Skeletal muscle tissue (tissue), 4 donors: Measurements from ENCODE around the gene IL12B. TPM values are rescaled to one million over a fixed set of nuclear protein-coding genes. Genes with fewer than 3 reads are reported as not detected.

Source experiments
- H3K27ac ChIP-seq: one replicate; pipeline ENCODE4 v1.7.0; 2013; ENCODE audit warnings: mild to moderate bottlenecking, low read depth, low read length, inconsistent platforms
- H3K27me3 ChIP-seq, 3 donors: one replicate each; pipeline ENCODE4 v1.7.0; 2013; ENCODE audit warnings: low read length in 3 of 3; ENCODE audit not compliant: control insufficient read depth in 3 of 3, insufficient read depth in 3 of 3
- H3K36me3 ChIP-seq, 3 donors: one replicate each; pipeline ENCODE4 v1.7.0; 2013; ENCODE audit warnings: low read length in 3 of 3; ENCODE audit not compliant: control insufficient read depth in 3 of 3, insufficient read depth in 3 of 3
- H3K4me1 ChIP-seq, 3 donors: one replicate each; pipeline ENCODE4 v1.7.0; 2013; ENCODE audit warnings: low read length in 3 of 3, mild to moderate bottlenecking in 3 of 3; ENCODE audit not compliant: control insufficient read depth in 3 of 3, insufficient read depth in 3 of 3
- H3K4me3 ChIP-seq, 3 donors: one replicate each; pipeline ENCODE4 v1.7.0; 2013; ENCODE audit warnings: low read length in 3 of 3
- H3K9ac ChIP-seq, 3 donors: one replicate each; pipeline ENCODE4 v1.7.0; 2013; ENCODE audit warnings: low read length in 3 of 3, mild to moderate bottlenecking in 3 of 3, moderate library complexity in 2 of 3, low read depth in 1 of 3
- H3K9me3 ChIP-seq, 3 donors: one replicate each; pipeline ENCODE4 v1.7.0; 2013; ENCODE audit warnings: low read length in 3 of 3; ENCODE audit not compliant: control insufficient read depth in 3 of 3
- total RNA-seq: library from RNA; depleted of rRNA; stranded (reverse); fragments of >200 nt; gene quantifications from one replicate; pipeline ENCODE4 v1.2.3, GENCODE V29; 2014
- donor health status: Osteomylitis.

The IL12B gene
- total RNA-seq, 1 donor from 2014 or later: not detected

DNA sequence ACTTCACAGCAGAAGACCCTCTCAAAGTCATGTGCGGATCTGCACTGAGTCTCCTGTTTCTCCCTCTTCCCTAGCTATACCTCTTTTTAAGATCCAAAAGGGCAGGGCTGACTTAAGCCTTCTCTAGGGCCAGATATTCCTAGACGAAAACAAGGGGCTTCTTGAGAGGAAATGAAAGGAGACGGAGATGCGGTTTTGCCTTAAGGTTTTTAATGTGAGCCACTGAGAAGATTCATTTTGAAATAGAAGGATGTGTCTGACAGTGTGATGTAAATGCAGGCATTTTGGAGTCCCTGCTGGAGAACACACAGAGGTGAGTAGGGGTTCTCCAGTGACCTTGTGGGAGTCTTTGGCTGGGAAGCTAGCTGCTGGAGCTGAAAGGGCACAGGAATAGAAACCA, 15.6 kb upstream of the IL12B start:
- Histone ChIP-seq H3K27me3 (peaks cover 0 to 5% (median 0%) of the 10 kb centered on the region in 3 donors), H3K4me1 (peaks cover 0 to 4% (median 0%) of the 10 kb centered on the region in 3 donors), H3K9me3 (peaks cover 0 to 6% (median 0%) of the 10 kb centered on the region in 3 donors), H3K36me3 (no peaks in the 10 kb centered on the region), H3K27ac (no peak overlapping the region), H3K9ac (no peak overlapping the region), H3K4me3 (no peak overlapping the region)

DNA sequence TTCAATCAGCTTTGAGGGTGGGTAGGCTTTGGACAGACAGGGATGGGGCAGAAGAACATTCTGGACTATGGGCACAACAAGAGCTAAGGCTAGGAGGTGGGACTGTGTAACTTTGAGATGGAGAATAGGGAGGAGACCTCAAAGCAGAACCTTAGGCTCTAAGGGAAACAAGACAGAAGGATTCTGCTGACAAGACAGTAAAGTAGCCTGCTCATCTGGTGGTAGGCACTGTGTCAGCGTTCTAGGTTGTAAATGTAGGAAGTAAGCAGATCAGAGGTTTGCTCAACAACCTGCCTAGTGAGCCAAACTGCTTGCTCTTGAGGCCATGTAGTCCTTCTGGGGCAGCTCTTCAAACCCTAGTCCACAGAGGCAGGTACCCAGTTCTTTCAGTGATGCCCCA, 15.0 kb upstream of the IL12B start:
- H3K4me3 ChIP-seq: no peak overlapping the region
- peaks cover 0 to 4% (median 0%) of the 10 kb centered on the region in 3 donors for H3K4me1 ChIP-seq
- H3K9me3 ChIP-seq: peaks cover 0 to 6% (median 0%) of the 10 kb centered on the region in 3 donors
- H3K9ac ChIP-seq: no peak overlapping the region
- H3K27me3 ChIP-seq: peaks cover 0 to 5% (median 0%) of the 10 kb centered on the region in 3 donors
- H3K36me3 ChIP-seq: no peaks in the 10 kb centered on the region
- no peak overlapping the region for H3K27ac ChIP-seq

DNA sequence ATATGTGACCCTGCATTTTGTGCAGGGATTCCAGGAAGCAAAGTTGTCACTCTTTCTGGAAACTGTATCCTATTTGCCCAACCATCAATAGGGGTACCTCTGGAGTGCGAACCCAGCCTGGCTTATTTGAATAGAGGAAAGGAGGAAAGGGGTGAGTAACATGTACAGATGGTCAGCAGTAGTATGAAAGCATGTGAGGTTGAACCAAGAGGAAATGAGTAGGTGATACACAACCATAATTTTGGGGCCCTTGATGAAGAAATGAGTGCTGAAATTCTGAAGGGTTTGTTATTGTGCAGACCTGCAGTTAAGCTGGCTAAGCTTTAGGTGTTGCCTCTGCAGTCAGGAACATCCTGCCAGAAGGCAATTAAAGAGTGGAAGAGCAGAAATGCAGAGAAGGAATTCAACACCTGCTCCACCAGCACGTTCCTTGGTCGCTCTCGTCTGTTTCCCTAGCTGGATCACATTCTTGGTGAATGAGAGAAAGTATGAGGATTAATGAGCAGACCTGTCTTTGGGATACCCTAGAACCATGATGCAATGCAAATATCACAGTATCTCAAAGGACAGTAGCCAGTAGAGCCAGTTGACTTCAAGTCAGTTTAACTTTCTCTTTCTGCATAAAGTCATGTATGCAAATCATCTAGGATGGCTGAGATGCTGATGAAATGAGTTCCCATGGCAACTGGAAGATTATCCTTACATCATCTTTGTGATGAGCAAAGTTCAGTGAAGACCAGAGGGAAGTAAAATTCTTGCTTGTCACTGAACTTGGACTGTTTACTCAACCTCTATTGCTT, 13.2 kb upstream of the IL12B start:
- H3K27me3 ChIP-seq: peaks cover 0 to 5% (median 0%) of the 10 kb centered on the region in 3 donors
- H3K36me3 ChIP-seq: no peaks in the 10 kb centered on the region
- no peak overlapping the region for H3K9ac ChIP-seq
- no peak overlapping the region for H3K4me3 ChIP-seq
- peaks cover 0 to 4% (median 0%) of the 10 kb centered on the region in 3 donors for H3K4me1 ChIP-seq
- peaks cover 0 to 6% (median 0%) of the 10 kb centered on the region in 3 donors for H3K9me3 ChIP-seq
- no peak overlapping the region for H3K27ac ChIP-seq

DNA sequence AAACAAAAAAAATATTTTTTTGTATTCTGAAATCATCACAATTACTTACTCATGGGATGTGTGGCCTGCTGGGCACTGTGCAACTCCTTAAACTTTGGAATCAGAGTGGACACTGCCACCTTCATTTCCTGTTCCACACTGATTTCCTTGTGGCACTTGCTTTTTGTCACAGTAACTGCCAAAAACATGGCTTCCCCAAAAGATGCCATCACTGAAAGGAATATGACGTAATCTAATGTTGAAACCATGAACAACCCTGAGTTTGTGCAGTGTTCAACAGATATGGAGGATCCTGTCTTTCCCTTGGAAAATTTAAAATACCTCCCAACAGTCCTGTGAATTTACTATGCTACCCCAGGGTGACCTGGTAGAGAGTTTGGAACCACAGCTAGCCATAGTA, 12.6 kb upstream of the IL12B start:
- H3K9ac ChIP-seq: no peak overlapping the region
- no peak overlapping the region for H3K27ac ChIP-seq
- peaks cover 0 to 4% (median 0%) of the 10 kb centered on the region in 3 donors for H3K4me1 ChIP-seq
- H3K9me3 ChIP-seq: peaks cover 0 to 6% (median 0%) of the 10 kb centered on the region in 3 donors
- no peak overlapping the region for H3K4me3 ChIP-seq
- peaks cover 0 to 5% (median 0%) of the 10 kb centered on the region in 3 donors for H3K27me3 ChIP-seq
- no peaks in the 10 kb centered on the region for H3K36me3 ChIP-seq

DNA sequence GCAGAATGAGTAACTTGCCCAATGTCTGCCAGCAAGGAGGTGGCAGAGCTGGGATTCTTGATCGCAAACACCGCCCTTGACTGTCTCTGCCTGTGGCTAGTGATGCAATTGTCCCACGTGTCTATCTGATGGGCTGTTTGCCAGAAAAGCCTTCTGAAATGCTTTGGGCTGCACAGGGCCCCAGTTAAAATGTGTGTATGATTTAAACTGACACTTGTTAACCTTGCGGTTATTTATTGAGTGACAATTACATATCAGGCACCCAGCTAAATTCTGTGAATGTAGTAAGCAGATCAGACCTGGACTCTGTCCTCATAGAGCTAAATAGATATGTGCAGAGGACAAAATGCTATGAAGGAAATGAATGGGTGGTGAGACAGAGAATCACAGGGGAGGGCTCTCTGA, 11.6 kb upstream of the IL12B start:
- Histone ChIP-seq H3K4me3 (no peak overlapping the region), H3K9me3 (peaks cover 0 to 6% (median 0%) of the 10 kb centered on the region in 3 donors), H3K36me3 (no peaks in the 10 kb centered on the region), H3K9ac (no peak overlapping the region), H3K27me3 (peaks cover 0 to 5% (median 0%) of the 10 kb centered on the region in 3 donors), H3K27ac (no peak overlapping the region), H3K4me1 (peaks cover 0 to 4% (median 0%) of the 10 kb centered on the region in 3 donors)

DNA sequence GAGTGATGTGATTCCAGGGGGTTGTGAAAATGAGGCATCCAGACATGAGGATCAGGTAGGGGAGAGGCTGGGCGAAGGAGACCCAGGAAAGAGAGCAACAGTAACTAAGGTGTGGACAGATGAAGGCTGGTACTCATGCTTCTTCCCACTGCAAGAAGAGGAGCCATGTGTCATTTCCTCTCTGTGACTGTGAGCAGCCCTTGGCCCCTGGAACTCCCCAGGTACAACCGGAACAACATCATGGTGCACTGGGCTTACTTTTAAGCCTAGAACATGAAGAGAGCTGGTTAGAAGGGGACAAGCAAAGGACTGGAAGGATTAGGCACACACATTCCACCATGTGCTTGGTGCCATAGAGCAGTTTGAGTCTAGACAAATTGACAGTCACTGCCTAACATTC, 10.9 kb upstream of the IL12B start:
- H3K4me3 ChIP-seq: no peak overlapping the region
- no peak overlapping the region for H3K9ac ChIP-seq
- H3K27me3 ChIP-seq: peaks cover 0 to 5% (median 0%) of the 10 kb centered on the region in 3 donors
- H3K27ac ChIP-seq: no peak overlapping the region
- H3K36me3 ChIP-seq: no peaks in the 10 kb centered on the region
- peaks cover 0 to 4% (median 0%) of the 10 kb centered on the region in 3 donors for H3K4me1 ChIP-seq
- peaks cover 0 to 6% (median 0%) of the 10 kb centered on the region in 3 donors for H3K9me3 ChIP-seq

DNA sequence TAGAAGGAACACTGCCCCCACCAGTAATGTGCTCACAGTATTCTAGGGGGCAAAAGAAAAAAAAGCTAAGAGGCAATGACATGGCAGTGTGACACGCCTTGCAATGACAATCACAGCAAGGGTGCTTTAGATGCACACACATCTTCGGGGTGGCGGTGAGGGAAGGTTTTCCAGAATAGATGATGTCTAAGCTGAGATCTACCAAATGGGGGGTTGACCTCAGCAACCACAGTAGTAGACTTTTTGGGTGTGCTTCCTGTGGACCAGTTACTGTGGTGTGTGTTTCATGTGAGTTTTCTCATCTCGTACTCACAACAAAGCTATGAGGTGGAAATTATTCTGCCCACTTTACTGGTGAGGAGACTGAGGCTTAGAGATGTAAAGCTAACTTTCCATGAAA, 10.2 kb upstream of the IL12B start:
- Histone ChIP-seq H3K9ac (no peak overlapping the region), H3K27ac (no peak overlapping the region), H3K9me3 (peaks cover 0 to 6% (median 0%) of the 10 kb centered on the region in 3 donors), H3K36me3 (no peaks in the 10 kb centered on the region), H3K27me3 (peaks cover 0 to 1% (median 0%) of the 10 kb centered on the region in 3 donors), H3K4me1 (peaks cover 0 to 4% (median 0%) of the 10 kb centered on the region in 3 donors), H3K4me3 (no peak overlapping the region)

DNA sequence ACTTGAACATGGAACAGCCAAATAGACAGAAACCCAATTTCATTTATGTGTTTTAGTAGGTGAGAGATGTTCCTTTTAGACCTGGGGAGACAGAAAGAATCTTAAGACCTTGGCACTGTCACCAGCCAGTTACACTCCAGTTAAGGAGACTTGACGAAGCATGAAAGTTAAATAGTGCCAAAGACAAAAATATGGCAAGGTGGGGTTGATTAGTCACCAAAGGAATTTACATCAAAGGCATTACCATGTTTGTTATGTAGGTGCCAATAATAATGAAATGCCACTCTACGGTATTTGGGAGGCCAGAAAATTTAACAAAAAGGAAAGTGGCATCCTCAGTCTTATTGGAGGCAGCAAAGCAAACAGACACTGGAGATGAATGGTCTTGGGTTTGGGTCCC, 9.2 kb upstream of the IL12B start:
- Histone ChIP-seq H3K4me1 (peaks cover 0 to 4% (median 0%) of the 10 kb centered on the region in 3 donors), H3K27me3 (no peaks in the 10 kb centered on the region), H3K4me3 (no peak overlapping the region), H3K36me3 (no peaks in the 10 kb centered on the region), H3K27ac (no peak overlapping the region), H3K9ac (no peak overlapping the region), H3K9me3 (peaks cover 0 to 5% (median 0%) of the 10 kb centered on the region in 3 donors)

DNA sequence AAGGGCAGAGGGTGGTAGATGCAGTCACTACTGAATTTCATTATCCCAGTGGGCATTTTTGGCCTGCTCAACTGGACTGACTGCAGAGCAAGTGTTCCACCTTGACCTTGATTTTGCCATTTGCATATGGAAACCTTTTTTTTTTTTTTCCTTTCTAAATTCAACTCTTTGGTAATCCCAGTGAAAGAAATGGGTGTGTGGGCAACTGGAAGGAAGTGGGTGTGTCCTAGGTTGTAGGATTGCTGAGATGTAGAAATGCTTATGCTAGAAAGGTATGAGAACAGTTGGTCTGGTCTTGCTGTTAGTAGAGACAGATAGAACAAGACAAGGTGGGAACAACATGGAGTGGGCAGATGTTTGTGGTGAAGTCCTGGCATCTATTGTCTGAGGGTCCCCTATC, 7.8 kb upstream of the IL12B start:
- H3K27ac ChIP-seq: no peak overlapping the region

More for the DNA sequence above, 7.8 kb upstream of the IL12B start:
- Histone ChIP-seq H3K9ac (no peak overlapping the region), H3K4me1 (peaks cover 0 to 4% (median 0%) of the 10 kb centered on the region in 3 donors), H3K9me3 (no peaks in the 10 kb centered on the region), H3K27me3 (no peaks in the 10 kb centered on the region), H3K4me3 (no peak overlapping the region), H3K36me3 (no peaks in the 10 kb centered on the region)
